Endometrial microvascular endothelial cells (primary cell): ENCODE results near the gene TUG1. TPM values are rescaled to one million over a fixed set of nuclear protein-coding genes. Genes with fewer than 3 reads are reported as not detected.

ENCODE experiments used
- in situ Hi-C: cut with HindIII; loops from 2 replicates; pipeline ENCODE4 v1.10.0; 2017; ENCODE audit warnings: low sequenced_read_pairs, low pct_unique_long_range_greater_than_20kb; ENCODE audit errors: inconsistent ontology term
- total RNA-seq: library from RNA; depleted of rRNA; stranded (reverse); fragments of >200 nt; gene quantifications from one replicate; pipeline ENCODE4 v1.2.3, GENCODE V29; 2015; ENCODE audit errors: inconsistent ontology term

TUG1 gene
- total RNA-seq, 1 donor from 2014 or later, result 42.1 TPM

DNA sequence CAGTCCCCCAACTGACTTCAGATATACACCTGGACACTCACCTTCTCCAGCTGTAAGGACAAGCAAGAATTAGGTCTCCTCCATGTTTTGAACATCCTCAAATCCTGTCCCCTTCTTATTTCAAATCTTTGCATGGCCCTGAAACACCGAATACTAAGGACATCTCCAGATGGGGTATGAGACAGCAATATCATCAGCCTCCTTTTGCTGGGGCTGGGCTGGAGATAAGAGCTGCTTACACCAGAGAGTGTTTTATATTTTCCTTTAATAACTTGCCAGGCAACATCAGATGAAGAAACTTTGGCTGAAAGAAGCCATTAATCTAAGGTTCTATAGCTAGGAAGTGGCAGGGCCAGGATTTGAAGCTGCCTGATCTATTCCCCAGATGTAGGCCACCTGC lies 21.6 kb downstream of the TUG1 start:
- in situ Hi-C loops, result no loop called here

DNA sequence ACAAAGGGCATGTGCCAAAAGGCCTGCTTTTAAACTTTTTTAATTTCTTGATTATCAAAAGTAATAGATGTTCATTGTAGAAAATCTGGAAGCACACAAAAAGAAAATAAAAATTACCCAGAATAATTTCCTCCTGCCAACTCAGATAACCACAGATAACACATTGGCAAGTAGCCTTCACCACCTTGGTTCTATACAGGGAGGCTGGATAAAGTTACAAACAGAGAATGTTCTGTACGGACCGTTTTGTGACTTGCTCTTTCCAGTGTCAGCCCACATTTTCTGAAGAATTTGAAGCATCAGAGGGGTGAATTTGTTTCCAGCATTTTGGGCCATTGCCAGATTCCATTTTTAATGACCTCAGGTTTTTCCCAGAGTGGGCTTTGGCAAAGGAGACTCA lies 23.5 kb downstream of the TUG1 start:
- in situ Hi-C loops, result no loop called here

DNA sequence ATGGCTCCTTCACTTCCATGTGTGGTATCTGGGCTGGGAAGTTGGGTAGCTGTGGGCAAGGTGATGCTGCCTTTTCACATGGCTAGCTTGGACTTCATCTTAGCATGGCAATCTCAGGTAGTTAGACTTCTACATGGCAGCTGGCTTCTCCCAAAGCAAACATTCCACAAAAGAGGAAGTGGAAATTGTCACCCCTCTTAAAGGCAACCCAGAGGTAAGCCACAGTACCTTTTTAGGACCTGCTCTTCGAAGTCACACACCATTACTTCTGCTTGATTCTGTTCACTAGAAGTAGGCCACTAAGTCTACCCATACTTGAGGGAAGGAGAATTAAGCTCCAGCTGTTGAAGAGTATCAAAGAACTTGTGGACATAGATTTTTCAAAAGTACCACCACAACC lies 25.9 kb downstream of the TUG1 start:
- in situ Hi-C loops, result no loop called here

DNA sequence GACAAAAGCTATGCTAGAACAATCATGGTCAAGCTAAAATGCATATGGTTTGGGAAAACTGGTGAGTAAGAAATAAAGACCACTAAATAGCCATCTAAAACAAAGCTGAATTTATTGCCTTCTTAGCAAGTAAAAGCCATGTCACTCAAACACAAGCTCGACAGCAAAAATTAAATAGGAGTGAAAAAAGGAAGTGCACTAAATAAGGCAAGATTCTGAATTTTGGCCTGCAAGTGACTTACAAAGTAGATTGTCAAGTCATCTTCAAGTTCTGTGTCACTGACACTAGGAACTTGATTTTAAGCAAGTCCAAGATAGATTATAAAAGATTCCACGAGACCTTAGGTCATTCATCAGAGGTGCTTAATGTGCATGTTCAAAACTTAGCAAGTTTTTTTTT lies 27.4 kb downstream of the TUG1 start:
- in situ Hi-C loops, result no loop called here

DNA sequence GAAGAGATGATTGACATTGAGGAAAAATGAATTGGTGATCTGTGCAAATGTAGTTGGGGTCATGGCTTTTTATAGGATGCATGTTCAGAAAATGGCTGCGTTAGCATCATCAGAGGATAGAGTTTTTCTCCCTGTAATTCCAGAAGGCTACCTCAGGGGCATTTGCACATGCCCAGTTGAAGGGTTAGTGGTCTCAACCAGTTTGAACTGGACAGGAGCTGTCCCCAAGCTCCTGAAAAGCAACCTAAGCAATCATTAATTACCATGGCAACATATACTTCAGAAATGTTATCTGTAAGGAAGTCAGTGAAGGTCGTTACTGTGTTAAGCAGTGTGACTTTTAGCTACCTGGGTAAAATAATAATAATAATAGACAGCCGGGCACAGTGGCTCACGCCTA lies 29.3 kb downstream of the TUG1 start:
- in situ Hi-C loops, result no loop called here

DNA sequence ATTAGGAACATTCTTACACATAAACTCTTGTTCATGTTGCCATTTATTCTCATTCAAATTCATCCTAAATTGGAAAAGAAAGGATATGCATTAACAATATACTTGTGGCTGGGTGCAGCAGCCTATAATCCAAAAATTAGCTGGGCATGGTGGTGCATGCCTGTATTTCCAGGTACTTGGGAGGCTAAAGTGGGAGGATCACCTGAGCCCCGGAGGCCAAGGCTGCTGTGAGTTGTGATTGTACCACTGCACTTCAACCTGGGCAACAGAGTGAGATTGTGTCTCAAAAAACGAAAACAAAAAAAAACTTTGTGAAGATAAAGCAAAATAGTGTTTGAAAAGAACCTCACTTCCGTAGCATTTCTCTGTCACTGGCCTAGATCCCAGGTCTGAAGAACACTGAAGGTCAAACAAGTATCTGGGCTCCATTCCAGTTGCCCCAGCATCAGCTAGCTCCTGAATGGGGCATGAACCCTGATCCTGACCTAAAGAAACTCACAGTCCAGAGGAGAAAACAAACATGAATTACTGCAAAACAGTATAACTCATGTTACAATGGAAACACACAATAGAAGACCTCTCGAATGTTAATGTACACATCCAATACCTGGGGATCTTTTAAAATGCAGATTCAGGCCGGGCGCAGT lies 32.2 kb downstream of the TUG1 start:
- in situ Hi-C loops, result no loop called here

DNA sequence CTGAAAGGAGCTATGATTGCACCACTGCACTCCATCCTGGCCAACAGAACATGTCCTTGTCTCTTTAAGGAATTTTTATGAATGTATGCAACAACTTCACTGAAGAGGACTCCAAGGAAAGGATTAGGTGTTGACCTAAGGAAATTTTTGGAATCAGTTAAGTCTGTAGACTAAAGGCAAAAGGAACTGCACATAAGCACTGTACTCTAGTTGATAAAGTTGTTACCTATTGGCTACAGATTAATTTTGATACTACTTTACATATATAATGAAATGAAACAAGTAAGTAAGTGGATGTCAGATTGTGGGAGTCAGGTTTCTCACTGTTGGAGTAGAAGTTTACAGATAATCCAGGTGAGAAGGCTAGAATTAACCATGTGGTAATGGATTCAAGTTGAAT lies 36.5 kb downstream of the TUG1 start:
- in situ Hi-C loops, result no loop called here

DNA sequence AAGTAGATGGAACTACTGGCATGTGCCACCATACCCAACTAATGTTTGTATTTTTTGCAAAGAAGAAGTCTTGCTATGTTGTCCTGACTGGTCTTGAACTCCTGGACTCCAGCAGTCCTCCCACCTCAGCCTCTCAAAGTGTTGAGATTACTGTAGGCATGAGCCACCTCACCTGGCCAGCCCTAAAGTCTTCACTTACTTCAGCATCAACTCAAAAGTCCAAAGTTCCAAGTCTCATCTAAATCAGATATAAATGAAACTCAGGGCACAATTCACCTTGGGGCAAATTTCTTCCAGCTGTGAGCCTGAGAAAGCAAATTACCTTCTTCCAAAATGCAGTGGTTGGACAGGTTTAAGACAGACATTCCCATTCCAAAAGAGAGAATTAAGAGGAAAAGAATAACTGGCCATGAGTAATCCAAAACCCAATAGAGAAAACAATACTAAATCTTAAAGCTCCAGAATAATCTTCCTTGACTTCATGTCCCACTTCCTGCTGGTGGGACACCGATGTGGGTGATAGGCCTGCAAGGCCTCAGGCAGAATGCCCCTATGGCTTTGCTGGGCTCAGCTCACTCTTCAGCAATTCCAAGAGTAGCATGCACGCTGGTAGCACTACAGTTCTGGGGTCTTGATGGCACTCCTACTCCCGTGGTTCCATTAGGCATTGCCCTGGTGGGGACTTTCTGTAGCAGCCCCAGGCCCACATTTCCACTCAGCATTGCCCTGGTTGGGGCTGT lies 50.3 kb downstream of the TUG1 start:
- in situ Hi-C loops, result no loop called here

DNA sequence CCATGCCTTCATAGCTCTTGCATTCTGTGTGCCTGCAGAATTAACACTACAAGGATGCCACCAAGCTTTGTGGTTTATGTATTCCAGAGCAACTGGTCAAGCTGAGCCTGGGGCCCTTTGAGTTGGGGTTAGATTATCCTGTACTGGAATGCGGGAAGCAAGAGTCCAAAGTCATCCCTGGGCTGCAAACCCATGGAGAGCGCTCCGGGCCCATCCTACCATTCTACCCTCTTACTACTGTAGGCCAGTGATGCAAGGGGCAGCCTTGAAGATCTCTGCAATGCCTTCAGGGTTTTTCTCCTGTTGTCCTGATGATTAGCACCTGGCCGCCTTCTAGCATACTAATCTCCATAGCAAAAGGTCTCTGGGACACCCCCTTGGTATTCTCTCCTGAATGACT lies 51.3 kb downstream of the TUG1 start:
- in situ Hi-C loops, result no loop called here

DNA sequence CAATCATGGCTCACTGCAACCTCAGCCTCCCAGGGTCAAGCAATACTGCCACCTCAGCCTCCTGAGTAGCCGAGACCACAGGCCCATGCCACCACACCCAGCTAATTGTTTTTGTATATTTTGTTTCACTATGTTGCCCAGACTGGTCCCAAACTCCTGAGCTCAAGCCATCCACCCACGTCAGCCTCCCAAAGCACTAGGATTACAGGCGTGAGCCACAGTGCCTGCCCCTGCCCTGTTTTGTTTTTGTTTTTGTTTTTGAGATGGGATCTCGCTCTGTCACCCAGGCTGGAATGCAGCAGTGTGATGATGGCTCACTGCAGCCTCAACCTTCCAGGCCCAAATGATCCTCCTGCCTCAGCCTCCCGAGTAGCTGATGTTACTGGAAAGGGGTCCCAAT lies 53.5 kb downstream of the TUG1 start:
- in situ Hi-C loops, result no loop called here

Other genes with a start within 250 kb of the TUG1 start
- 9.5 TPM for gene MORC2, start 491 bp upstream of the TUG1 start, total RNA-seq
- gene SMTN, start 112.1 kb downstream of the TUG1 start, total RNA-seq, result 275 TPM
- gene SELENOM, start 138.3 kb downstream of the TUG1 start, total RNA-seq, result 57.1 TPM
- 1.3 TPM for gene INPP5J, start 153.7 kb downstream of the TUG1 start, total RNA-seq
- not detected for gene PLA2G3, start 171.2 kb downstream of the TUG1 start, total RNA-seq
- gene RNF185, start 190.9 kb downstream of the TUG1 start, total RNA-seq, result 21.0 TPM
- gene LIMK2, start 243.0 kb downstream of the TUG1 start, total RNA-seq, result 45.4 TPM